GM23248 (cell line): ENCODE data around the gene ARF4.

Experiments
- EZH2 ChIP-seq: fragments of 200-600 bp; sonication (generic); IDR thresholded peaks from 2 replicates; pipeline ENCODE4 v1.6.1; 2018; ENCODE audit warnings: antibody characterized with exemption, mild to moderate bottlenecking; ENCODE audit not compliant: insufficient read depth, poor library complexity, severe bottlenecking
- EZH2phosphoT487 ChIP-seq: fragments of 200-600 bp; sonication (generic); IDR thresholded peaks from 2 replicates; pipeline ENCODE4 v1.6.1; 2018; ENCODE audit warnings: antibody characterized with exemption, moderate library complexity, mild to moderate bottlenecking, low read depth; ENCODE audit not compliant: insufficient read depth

GRCh38 chr3:57569859-57570450 lies 27.2 kb downstream of the ARF4 start:
- TF ChIP-seq EZH2 (no peak), EZH2phosphoT487 (no peak)
